Measurements from ENCODE around the gene APBA2.

DNA sequence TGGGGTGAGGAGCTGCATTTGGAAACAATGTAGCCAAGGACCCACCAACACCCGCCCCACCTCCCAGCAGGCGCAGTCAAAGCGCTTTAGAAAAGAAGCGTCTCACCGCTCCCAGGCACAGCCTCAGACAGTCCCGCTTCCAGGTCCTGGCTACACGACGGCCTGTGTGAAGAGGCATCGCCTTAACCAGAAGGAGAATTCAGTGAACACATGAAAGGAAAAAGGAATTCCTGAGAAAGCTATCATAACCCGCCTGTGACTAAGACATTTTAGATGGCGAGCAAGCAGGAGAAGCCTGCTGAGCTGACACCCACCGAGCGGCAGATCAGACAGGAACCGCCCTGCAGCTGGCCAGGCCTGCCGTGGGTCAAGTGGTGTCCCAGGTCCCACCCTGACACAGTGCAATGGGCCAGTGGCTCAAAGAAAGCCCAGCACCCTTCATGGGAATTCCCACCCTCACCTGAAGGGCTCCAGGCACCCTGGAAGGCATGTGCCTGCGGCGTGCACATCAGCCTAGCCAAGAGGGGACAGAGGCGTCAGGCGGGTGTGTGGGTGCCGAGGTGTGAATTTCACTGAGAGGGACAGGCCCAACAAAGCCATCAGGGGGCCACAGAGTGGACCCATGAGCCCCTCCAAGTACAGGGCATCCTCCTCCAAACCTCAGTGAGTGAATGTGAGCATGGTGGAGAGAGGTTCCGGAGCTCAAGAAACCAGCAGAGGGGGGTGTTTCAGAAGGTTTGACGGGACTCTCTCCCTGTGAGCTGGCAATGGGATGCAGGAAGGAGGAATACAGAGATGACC, 239.0 kb downstream of the APBA2 start:
- TF ChIP-seq POLR2A (IDR thresholded peaks at IDR 0.05; ENCODE audit: low read length) (no peak), CTCF (IDR thresholded peaks at IDR 0.05) (no peak), PHF8 (IDR thresholded peaks at IDR 0.05; ENCODE audit: borderline replicate concordance, low read depth) (no peak), HDAC2 (IDR thresholded peaks at IDR 0.05) (no peak)
